Uterus (tissue), 4 donors: Measurements from ENCODE around the gene RHBDD2. TPM values are rescaled to one million over a fixed set of nuclear protein-coding genes. Genes with fewer than 3 reads are reported as not detected.
"Not testable (repeated sequence)": the region's sequence is repeated elsewhere in the genome, so short reads cannot be mapped to it uniquely, and the experiment has no call there.

Source experiments
- DNase-seq, 2 donors: peaks; one replicate each; pipeline ENCODE4 v3.0.0-alpha.2; 2019 to 2020
- H3K27ac ChIP-seq, 2 donors: fragments of 200-600 bp; sonication (generic); 1 replicate in 1 of 2; 2 replicates in 1 of 2; pipeline ENCODE4 v1.5.1; 2016 to 2018
- H3K27me3 ChIP-seq, 2 donors: fragments of 200-600 bp; sonication (generic); one replicate each; pipeline ENCODE4 v1.5.1; 2018 to 2019; ENCODE audit warnings: control low read depth in 1 of 2
- H3K36me3 ChIP-seq, 2 donors: fragments of 200-600 bp; sonication (generic); one replicate each; pipeline ENCODE4 v1.5.1; 2019; ENCODE audit warnings: control low read depth in 1 of 2
- H3K4me1 ChIP-seq, 2 donors: fragments of 200-600 bp; sonication (generic); one replicate each; pipeline ENCODE4 v1.5.1; 2018 to 2019; ENCODE audit warnings: control low read depth in 1 of 2
- H3K4me3 ChIP-seq, 2 donors: fragments of 200-600 bp; sonication (generic); 1 replicate in 1 of 2; 2 replicates in 1 of 2; pipeline ENCODE4 v1.5.1; 2018 to 2019; ENCODE audit warnings: mild to moderate bottlenecking in 1 of 2
- H3K9me3 ChIP-seq, 2 donors: fragments of 200-600 bp; sonication (generic); one replicate each; pipeline ENCODE4 v1.5.1; 2019; ENCODE audit warnings: control low read depth in 1 of 2
- CTCF ChIP-seq, 4 experiments: fragments of 200-600 bp in 2 of 4; fragments of 450-650 bp in 2 of 4; sonication (generic) in 2 of 4; IDR thresholded peaks; one replicate each; pipeline ENCODE4 v1.5.1; 2016 to 2019; ENCODE audit warnings: antibody characterized with exemption in 4 of 4, mild to moderate bottlenecking in 2 of 4, moderate library complexity in 1 of 4
- POLR2A ChIP-seq, 2 donors: fragments of 450-650 bp; IDR thresholded peaks; one replicate each; pipeline ENCODE4 v1.6.1; 2016; ENCODE audit warnings: antibody characterized with exemption in 2 of 2, mild to moderate bottlenecking in 1 of 2, moderate library complexity in 1 of 2
- intact Hi-C: fragments of 100-400 bp; cut with DNase I; formaldehyde crosslinking; loops from one replicate; pipeline ENCODE4 v1.15.1; 2023; ENCODE audit warnings: low total_unique reads
- total RNA-seq, 4 donors: library from RNA; depleted of rRNA in 3 of 4; stranded (reverse); fragments of >200 nt in 3 of 4; gene quantifications; one replicate each; pipeline versions ENCODE4 v1.1.0 to v1.2.4, GENCODE V29; 2014 to 2023
- donor health status: DM: yes; HTN: yes; CAD: no.

Gene RHBDD2
- total RNA-seq, 4 donors from 2014 or later: 2.0 to 45.4 (median 11.3) TPM

- Histone ChIP-seq H3K36me3 (no peaks in the 10 kb centered on the region), H3K4me1 (no peaks in the 10 kb centered on the region), H3K27me3 (no peaks in the 10 kb centered on the region), H3K4me3 (no peak overlapping the region), H3K9me3 (no peaks in the 10 kb centered on the region), H3K27ac (no peak overlapping the region)
- DNase-seq: no peak
- intact Hi-C loops: no loop called here
- TF ChIP-seq POLR2A (IDR thresholded peaks at IDR 0.05) (no peak), CTCF (IDR thresholded peaks at IDR 0.05) (no peak)
These were observed 31.1 kb upstream of the RHBDD2 start for GRCh38 chr7:75847707-75848106.

DNA sequence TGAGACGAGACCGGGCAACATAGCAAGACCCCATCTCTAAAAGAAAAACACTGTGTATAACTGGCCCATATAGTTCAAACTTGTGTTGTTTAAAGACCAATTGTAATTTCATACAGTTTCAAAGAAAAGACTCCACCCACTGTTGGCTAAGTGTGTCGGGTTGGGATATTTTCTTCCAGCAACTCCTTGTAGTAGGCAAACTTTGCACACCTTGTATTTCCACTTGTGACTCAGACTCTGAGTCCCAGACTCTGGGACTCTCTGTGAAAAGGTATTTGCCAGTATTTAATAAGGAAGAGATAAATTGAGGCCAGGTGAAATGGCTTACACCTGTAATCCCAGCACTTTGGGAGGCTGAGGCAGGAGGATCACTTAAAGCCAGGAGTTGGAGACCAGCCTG is 29.3 kb upstream of the RHBDD2 start:
- intact Hi-C loops: no loop called here
- Histone ChIP-seq H3K4me3 (no peak overlapping the region), H3K9me3 (no peaks in the 10 kb centered on the region)

DNA sequence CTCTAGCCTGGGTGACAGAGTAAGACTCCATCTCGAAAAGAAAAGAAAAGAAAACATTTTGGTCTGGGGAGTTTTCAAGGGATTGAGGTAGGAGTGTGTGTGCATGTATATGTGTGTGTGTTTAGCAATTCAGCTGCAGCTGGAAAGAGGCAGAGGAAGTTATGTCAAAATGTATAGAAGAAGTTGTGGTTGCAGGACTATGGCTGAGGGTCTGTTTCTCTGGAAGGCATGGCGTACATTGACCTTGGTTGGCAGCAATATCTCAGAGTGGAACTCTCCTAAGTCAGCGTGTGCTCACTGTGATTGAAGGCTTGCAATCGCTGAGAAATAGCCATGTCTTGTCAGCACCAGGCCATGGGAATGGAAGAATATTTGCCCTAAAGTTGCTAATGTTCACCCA is 28.6 kb upstream of the RHBDD2 start:
- no peaks in the 10 kb centered on the region for H3K4me1 ChIP-seq
- intact Hi-C loops: no loop called here
- no peaks in the 10 kb centered on the region for H3K36me3 ChIP-seq
- DNase-seq: no peak
- H3K27ac ChIP-seq: no peak overlapping the region
- H3K4me3 ChIP-seq: no peak overlapping the region
- H3K27me3 ChIP-seq: no peaks in the 10 kb centered on the region
- TF ChIP-seq CTCF (IDR thresholded peaks at IDR 0.05): no peak
- no peak for TF ChIP-seq POLR2A (IDR thresholded peaks at IDR 0.05)
- H3K9me3 ChIP-seq: no peaks in the 10 kb centered on the region

More for the DNA sequence above, 29.3 kb upstream of the RHBDD2 start:
- no peaks in the 10 kb centered on the region for H3K27me3 ChIP-seq
- H3K36me3 ChIP-seq: no peaks in the 10 kb centered on the region
- DNase-seq: no peak
- TF ChIP-seq CTCF (IDR thresholded peaks at IDR 0.05): no peak
- no peaks in the 10 kb centered on the region for H3K4me1 ChIP-seq
- no peak overlapping the region for H3K27ac ChIP-seq

DNA sequence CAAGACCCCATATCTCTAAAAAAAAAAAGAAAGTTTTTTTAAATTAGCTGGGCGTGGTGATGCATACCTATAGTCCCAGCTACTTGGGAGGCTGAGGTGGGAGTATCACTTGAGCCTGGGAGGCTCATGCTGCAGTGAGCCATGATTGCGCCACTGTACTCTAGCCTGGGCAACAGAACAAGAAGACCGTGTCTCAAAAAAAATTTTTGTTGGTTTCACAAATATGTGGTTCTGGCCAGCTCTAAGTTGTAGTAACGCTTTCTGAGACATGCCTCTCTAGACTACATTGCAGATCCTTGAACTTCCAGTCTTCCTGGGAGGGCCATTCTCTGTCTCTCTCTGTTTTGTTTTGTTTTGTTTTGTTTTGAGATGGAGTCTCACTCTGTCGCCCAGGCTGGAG is 24.6 kb upstream of the RHBDD2 start:
- H3K27me3 ChIP-seq: no peaks in the 10 kb centered on the region
- TF ChIP-seq CTCF (IDR thresholded peaks at IDR 0.05): no peak
- no peak for TF ChIP-seq POLR2A (IDR thresholded peaks at IDR 0.05)
- H3K9me3 ChIP-seq: no peaks in the 10 kb centered on the region
- H3K4me3 ChIP-seq: no peak overlapping the region
- no peaks in the 10 kb centered on the region for H3K4me1 ChIP-seq
- no peaks in the 10 kb centered on the region for H3K36me3 ChIP-seq
- DNase-seq: no peak
- intact Hi-C loops: no loop called here
- H3K27ac ChIP-seq: no peak overlapping the region

DNA sequence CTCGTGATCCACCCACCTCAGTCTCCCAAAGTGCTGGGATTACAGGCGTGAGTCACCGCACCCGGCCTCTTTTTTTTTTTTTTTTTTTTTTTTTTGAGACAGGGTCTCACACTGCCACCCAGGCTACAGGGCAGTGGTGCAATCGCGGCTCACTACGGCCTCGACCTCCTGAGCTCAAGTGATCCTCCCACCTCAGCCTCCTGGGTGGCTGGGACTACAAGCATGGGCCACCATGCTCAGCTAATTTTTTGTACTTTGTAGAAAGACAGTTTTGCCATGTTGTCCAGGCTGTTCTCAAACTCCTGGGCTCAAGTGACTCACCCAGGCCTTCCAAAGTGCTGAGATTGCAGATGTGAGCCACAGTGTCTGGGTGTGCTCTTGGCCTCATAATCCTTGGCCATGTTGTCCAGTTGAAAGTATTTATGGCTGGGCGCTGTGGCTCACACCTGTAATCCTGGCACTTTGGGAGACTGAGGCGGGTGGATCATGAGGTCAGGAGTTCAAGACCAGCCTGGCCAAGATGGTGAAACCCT is 24.0 kb upstream of the RHBDD2 start:
- intact Hi-C loops, H3K4me3 ChIP-seq, H3K27me3 ChIP-seq, DNase-seq, H3K9me3 ChIP-seq, H3K36me3 ChIP-seq, H3K4me1 ChIP-seq, H3K27ac ChIP-seq: not testable (repeated sequence)

- intact Hi-C loops: no loop called here
- Histone ChIP-seq H3K4me3 (no peak overlapping the region), H3K4me1 (no peaks in the 10 kb centered on the region), H3K9me3 (no peaks in the 10 kb centered on the region), H3K36me3 (no peaks in the 10 kb centered on the region), H3K27ac (no peak overlapping the region), H3K27me3 (no peaks in the 10 kb centered on the region)
- TF ChIP-seq CTCF (IDR thresholded peaks at IDR 0.05): no peak
- TF ChIP-seq POLR2A (IDR thresholded peaks at IDR 0.05): no peak
- no peak for DNase-seq
These were observed 22.3 kb upstream of the RHBDD2 start for GRCh38 chr7:75856536-75856935.
